ENCODE data around the gene WNK1. TPM values are rescaled to one million over a fixed set of nuclear protein-coding genes. Genes with fewer than 3 reads are reported as not detected.

WNK1 gene
- total RNA-seq, 2 experiments from 2014 or later = 112 to 134 TPM

DNA sequence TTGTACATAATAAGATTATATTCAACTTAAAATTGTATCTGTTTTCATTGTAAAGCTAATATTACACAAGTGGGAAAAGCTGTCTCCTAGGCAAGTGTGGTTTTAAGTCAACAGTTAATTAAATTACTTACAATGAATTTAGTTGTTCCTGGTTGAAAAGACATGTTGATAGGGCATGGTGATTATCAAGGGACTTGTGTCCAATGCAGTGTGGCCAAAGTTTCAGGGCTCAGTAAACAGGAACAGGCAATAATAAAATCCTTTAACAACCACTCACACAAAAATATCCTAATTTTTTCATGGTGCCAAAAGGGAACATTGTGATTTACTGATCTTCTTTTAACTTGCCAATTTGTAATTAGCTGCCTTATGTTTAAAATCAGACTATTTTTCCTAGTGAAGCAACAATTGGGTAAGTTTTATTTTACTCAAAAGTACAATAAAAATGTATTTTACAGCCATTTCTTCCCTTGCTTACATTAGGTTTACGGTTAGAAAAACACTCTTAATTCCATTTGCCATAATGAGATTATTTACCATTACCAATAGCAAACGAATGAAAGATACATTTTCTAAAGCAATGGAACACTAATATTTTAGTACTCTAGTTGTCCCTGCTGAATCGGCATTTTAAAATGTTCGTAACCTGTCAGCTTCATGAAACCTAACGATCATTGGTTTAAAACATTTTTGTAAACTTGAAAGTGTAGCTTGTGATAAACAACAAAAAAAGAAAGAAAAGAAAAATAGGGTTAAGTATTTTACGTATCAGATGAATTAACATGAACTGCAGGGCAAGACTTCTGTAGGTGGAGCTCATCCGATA, 1.8 kb upstream of the WNK1 start:
- peaks cover 15% of the 10 kb centered on the region for H3K4me1 Mint-ChIP-seq (ENCODE audit: low read depth)
- H3K4me3 Mint-ChIP-seq = no peak overlapping the region
- H3K27me3 Mint-ChIP-seq (ENCODE audit: low read depth) = no peaks in the 10 kb centered on the region
- CTCF ChIA-PET = interaction anchor here (0.6 to 6.9 kb wide), 41 partner anchors 9 to 824 kb away, joined by 3 to 69 read pairs (median 4); partner anchors contain the start of gene NINJ2
- intact Hi-C loops (cut with micrococcal nuclease) = loop anchor here (1.0 to 10.0 kb wide), 12 partner anchors 7 to 842 kb away; partner anchors contain the start of genes FBXL14 and KDM5A
- no peaks in the 10 kb centered on the region for H3K9me3 Mint-ChIP-seq
- no peak overlapping the region for H3K27ac Mint-ChIP-seq
- peaks cover 16% of the 10 kb centered on the region for H3K36me3 Mint-ChIP-seq (ENCODE audit: low read depth)
- no peak for DNase-seq

DNA sequence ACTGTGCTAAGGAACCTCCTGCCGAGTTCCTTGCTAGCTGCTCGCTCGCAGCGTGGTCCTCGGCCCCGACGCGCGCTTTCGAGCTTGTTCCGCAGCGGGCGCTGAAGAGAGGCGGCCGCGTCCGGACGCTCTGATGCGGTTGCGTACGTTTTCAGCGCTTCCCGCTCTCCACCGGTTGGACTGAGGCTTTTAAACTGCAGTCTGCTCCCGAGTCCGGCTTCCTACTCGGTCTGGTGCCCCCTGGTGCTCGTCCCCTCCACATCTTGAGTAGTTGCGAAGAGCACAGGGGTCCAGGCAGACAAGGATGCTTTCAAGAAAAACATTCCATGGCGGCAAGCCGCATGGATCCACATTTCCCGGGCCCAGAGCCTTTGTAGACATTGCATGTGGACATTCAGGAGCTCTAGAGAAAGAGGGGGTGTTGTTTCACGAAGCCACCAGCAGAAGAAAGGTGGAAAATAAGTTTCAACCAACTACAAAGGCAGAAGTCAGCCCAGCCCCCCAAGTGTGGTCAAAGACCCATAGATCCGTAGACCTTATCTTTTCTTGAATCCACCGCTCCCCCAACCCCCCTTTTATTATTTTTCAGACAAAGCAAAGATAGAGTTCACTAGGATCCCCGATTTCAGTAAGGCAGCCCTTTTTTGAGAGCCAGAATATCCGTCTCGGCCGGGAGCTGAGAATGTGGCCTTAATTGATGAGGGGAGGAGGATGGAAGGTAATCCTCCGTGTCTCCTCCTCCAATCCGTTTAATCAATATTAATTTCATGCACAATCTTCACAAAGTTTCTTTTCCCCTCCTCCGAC, 984 bp upstream of the WNK1 start:
- H3K4me1 Mint-ChIP-seq (ENCODE audit: low read depth) = peaks cover 23% of the 10 kb centered on the region
- CTCF ChIA-PET = interaction anchor here (0.6 to 6.9 kb wide), 40 partner anchors 10 to 823 kb away, joined by 3 to 69 read pairs (median 4); partner anchors contain the start of gene NINJ2
- no peaks in the 10 kb centered on the region for H3K9me3 Mint-ChIP-seq
- DNase-seq = peak; percentile 94
- no peak overlapping the region for H3K27ac Mint-ChIP-seq
- no peaks in the 10 kb centered on the region for H3K27me3 Mint-ChIP-seq (ENCODE audit: low read depth)
- H3K36me3 Mint-ChIP-seq (ENCODE audit: low read depth) = peaks cover 23% of the 10 kb centered on the region
- no peak overlapping the region for H3K4me3 Mint-ChIP-seq
- intact Hi-C loops (cut with micrococcal nuclease) = loop anchor here (1.0 to 10.0 kb wide), 12 partner anchors 8 to 841 kb away; partner anchors contain the start of genes FBXL14 and KDM5A

DNA sequence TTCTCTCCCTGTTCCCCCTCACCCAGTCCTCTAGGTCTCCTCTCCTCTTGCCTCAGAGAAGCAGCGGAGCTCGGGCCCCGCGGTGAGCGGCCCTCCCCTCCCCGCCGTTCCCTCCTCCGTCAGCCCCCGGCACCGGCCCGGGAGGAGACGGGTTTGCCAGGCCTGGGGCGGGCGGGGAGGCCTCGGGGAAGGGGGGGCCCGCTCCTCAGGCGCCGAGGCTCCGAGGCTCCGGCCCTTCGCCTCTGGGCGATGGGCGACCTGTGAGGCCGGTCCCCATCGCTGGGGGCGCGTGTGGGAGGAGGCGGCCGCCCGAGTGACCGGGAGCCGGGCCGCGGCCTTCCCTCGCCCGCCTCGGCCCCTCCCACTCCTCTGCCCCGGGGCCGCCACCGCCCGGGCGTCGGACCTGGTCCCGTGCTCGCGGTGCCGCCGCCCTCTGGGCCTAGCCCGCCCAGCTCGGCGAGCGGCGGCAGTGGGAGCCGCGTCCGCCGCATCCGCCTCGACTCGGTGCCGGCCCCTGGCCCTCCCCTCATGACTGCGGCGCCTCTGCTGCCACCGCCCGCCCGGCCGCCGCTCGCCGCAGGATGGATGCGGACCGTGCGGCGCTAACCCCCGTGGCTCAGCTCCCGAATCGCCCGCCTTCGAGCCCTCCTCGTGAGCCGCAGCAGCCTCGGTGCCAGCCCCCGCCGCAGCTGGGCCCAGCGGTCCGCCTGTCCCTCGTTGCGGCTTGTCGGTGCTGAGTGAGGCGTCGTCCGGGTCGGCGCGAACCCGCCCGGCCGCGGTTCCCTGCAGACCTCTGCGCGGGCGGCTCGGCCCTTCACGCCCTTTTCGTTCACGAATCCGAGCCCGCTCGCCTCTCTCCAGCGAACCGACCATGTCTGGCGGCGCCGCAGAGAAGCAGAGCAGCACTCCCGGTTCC, 574 bp downstream of the WNK1 start:
- H3K4me3 Mint-ChIP-seq = no peak overlapping the region
- CTCF ChIA-PET = interaction anchor here (0.8 to 6.9 kb wide), 8 partner anchors 25 to 177 kb away, joined by 4 to 69 read pairs (median 28); no protein-coding TSS in a partner anchor

DNA sequence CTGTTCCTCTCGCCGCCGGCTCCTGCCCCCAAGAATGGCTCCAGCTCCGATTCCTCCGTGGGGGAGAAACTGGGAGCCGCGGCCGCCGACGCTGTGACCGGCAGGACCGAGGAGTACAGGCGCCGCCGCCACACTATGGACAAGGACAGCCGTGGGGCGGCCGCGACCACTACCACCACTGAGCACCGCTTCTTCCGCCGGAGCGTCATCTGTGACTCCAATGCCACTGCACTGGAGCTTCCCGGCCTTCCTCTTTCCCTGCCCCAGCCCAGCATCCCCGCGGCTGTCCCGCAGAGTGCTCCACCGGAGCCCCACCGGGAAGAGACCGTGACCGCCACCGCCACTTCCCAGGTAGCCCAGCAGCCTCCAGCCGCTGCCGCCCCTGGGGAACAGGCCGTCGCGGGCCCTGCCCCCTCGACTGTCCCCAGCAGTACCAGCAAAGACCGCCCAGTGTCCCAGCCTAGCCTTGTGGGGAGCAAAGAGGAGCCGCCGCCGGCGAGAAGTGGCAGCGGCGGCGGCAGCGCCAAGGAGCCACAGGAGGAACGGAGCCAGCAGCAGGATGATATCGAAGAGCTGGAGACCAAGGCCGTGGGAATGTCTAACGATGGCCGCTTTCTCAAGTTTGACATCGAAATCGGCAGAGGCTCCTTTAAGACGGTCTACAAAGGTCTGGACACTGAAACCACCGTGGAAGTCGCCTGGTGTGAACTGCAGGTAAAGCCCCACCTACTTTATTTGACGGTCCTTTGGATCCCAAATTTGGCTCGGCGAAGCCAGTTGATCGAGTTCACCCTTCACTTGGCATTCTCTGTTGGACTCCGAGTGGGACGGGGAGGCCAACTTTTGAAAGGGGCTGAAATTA, 1.5 kb downstream of the WNK1 start:
- DNase-seq = peak; percentile 62
- no peaks in the 10 kb centered on the region for H3K9me3 Mint-ChIP-seq
- peaks cover 28% of the 10 kb centered on the region for H3K36me3 Mint-ChIP-seq (ENCODE audit: low read depth)
- no peak overlapping the region for H3K4me3 Mint-ChIP-seq
- peak overlapping the region; percentile 94 for H3K27ac Mint-ChIP-seq
- intact Hi-C loops (cut with micrococcal nuclease) = loop anchor here (2.0 to 10.0 kb wide), 5 partner anchors 19 to 838 kb away; partner anchors contain the start of genes FBXL14 and KDM5A
- CTCF ChIA-PET = interaction anchor here (1.0 to 6.9 kb wide), 12 partner anchors 10 to 178 kb away, joined by 3 to 69 read pairs (median 6); no protein-coding TSS in a partner anchor
- H3K4me1 Mint-ChIP-seq (ENCODE audit: low read depth) = peaks cover 41% of the 10 kb centered on the region
- no peaks in the 10 kb centered on the region for H3K27me3 Mint-ChIP-seq (ENCODE audit: low read depth)

More for the DNA sequence above, 574 bp downstream of the WNK1 start:
- peaks cover 26% of the 10 kb centered on the region for H3K36me3 Mint-ChIP-seq (ENCODE audit: low read depth)
- no peaks in the 10 kb centered on the region for H3K9me3 Mint-ChIP-seq
- intact Hi-C loops (cut with micrococcal nuclease) = loop anchor here (1.0 to 10.0 kb wide), 9 partner anchors 36 to 839 kb away; partner anchors contain the start of genes ERC1, FBXL14, KDM5A and RAD52
- peaks cover 35% of the 10 kb centered on the region for H3K4me1 Mint-ChIP-seq (ENCODE audit: low read depth)
- H3K27ac Mint-ChIP-seq = peak overlapping the region; percentile 94
- peak; percentile 53 for DNase-seq
- H3K27me3 Mint-ChIP-seq (ENCODE audit: low read depth) = no peaks in the 10 kb centered on the region

DNA sequence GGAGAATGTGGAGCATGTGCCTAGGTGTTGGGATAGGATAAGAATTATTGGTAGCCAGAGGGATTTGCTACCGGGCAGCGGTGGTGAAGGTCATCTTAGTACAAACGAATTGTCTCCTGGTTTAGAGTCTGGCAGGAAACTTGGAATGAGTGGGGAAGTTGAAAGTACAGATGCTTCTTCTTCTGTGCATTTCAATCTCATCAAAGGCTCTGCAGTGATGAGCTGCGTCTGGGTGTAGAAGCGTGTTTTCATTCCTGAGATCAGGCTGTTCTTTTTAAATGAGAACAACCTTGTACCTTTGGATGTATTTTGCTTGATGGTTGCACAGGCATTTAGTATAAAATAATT, 2.1 kb downstream of the WNK1 start:
- peak; percentile 9 for DNase-seq
- peaks cover 41% of the 10 kb centered on the region for H3K4me1 Mint-ChIP-seq (ENCODE audit: low read depth)
- H3K27me3 Mint-ChIP-seq (ENCODE audit: low read depth) = no peaks in the 10 kb centered on the region
- H3K27ac Mint-ChIP-seq = peak overlapping the region; percentile 94
- intact Hi-C loops (cut with micrococcal nuclease) = loop anchor here (2.0 to 10.0 kb wide), 5 partner anchors 18 to 838 kb away; partner anchors contain the start of genes FBXL14 and KDM5A
- H3K36me3 Mint-ChIP-seq (ENCODE audit: low read depth) = peaks cover 28% of the 10 kb centered on the region
- CTCF ChIA-PET = interaction anchor here (0.5 to 6.9 kb wide), 21 partner anchors 9 to 195 kb away, joined by 3 to 69 read pairs (median 4); partner anchors contain the start of gene RAD52
- H3K9me3 Mint-ChIP-seq = no peaks in the 10 kb centered on the region
- H3K4me3 Mint-ChIP-seq = no peak overlapping the region

DNA sequence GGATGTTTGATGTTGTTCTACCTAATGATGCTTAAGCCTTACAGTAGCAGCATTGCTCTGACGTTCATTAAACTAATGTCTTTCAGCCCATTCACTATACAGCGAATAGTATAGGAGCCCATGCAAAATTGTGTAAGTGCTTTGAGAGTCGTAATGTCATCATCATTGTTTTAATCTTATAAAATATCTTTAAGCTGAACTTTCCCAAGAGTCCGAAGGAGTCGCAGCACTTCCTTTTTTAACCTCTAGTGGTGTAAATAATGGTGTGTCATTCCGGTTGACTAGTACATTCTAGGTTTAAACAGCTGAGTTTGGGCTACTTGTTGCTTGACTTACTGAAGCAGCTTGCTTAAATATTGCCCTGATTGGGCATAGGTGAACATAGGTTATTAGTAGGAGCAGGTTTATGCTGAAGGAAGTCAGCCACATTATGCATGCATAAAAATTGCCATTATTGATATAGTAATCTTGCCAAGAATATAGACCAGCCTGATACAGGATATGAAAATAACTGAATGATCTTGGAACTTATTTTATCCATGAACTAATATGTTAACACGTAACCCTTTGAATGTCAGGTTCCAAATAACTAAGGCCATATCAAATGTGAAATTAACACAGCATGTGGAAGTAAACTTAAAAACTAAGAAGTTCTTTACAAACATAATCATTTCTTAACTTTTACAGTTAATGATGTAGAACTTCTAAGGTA, 2.6 kb downstream of the WNK1 start:
- intact Hi-C loops (cut with micrococcal nuclease) = loop anchor here (2.0 to 10.0 kb wide), 5 partner anchors 18 to 837 kb away; partner anchors contain the start of genes FBXL14 and KDM5A
- Mint-ChIP-seq H3K27me3 (ENCODE audit: low read depth) (no peaks in the 10 kb centered on the region), H3K27ac (peak overlapping the region; percentile 79), H3K4me1 (ENCODE audit: low read depth) (peaks cover 41% of the 10 kb centered on the region), H3K4me3 (no peak overlapping the region), H3K9me3 (no peaks in the 10 kb centered on the region), H3K36me3 (ENCODE audit: low read depth) (peaks cover 31% of the 10 kb centered on the region)
- peak; percentile 26 for DNase-seq
- CTCF ChIA-PET = interaction anchor here (0.5 to 6.9 kb wide), 22 partner anchors 8 to 195 kb away, joined by 3 to 69 read pairs (median 4); partner anchors contain the start of gene RAD52

DNA sequence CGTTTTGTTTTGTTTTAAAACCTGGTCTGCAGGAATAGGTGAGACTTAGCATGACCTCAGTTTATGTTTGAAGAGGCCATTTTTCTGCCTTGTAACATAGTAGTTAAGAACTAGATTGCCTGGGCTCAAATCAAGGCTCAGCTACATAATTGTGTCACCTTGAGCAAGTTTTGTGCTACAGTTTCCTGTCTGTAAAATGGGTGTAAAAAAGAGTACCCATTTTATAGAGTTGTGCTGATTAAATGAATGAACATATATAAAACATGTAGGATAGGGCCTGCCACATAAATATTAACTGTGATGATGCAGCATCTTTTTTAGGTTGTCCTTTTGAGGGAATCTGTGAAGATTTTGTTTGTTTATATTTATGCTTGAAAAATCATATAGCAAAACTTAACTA, 7.2 kb downstream of the WNK1 start:
- H3K36me3 Mint-ChIP-seq (ENCODE audit: low read depth) = peaks cover 36% of the 10 kb centered on the region

DNA sequence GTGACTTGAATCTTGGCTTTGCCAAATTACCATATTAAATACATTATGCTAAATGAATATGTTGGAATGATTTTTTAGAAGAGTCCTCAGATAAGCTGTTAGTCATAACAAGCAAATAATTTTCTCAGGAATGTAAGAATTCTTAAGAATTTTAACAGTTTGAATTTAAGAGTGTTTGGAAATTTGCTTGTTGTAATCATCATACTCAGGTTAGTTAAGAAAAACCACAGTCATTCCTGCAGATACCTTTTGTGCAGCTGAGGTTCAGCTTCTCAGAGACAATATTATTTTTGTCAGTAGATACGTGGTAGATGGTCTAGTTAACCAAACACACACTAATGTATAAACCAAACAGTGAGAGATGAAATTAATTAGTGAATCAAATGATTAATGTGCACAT, 8.9 kb downstream of the WNK1 start:
- H3K27me3 Mint-ChIP-seq (ENCODE audit: low read depth) = no peaks in the 10 kb centered on the region
- peaks cover 27% of the 10 kb centered on the region for H3K36me3 Mint-ChIP-seq (ENCODE audit: low read depth)
- no peak overlapping the region for H3K27ac Mint-ChIP-seq
- CTCF ChIA-PET = interaction anchor here (0.7 to 2.3 kb wide), 5 partner anchors 10 to 185 kb away, joined by 3 to 11 read pairs (median 5); no protein-coding TSS in a partner anchor
- no peaks in the 10 kb centered on the region for H3K9me3 Mint-ChIP-seq
- peaks cover 66% of the 10 kb centered on the region for H3K4me1 Mint-ChIP-seq (ENCODE audit: low read depth)
- no peak overlapping the region for H3K4me3 Mint-ChIP-seq
- no peak for DNase-seq
- intact Hi-C loops (cut with micrococcal nuclease) = loop anchor here (1.0 kb wide), 1 partner anchor 32 kb away; no protein-coding TSS in a partner anchor

More for the DNA sequence above, 7.2 kb downstream of the WNK1 start:
- Mint-ChIP-seq H3K4me3 (no peak overlapping the region), H3K9me3 (no peaks in the 10 kb centered on the region), H3K4me1 (ENCODE audit: low read depth) (peaks cover 68% of the 10 kb centered on the region), H3K27me3 (ENCODE audit: low read depth) (no peaks in the 10 kb centered on the region), H3K27ac (peak overlapping the region; percentile 53)
- CTCF ChIA-PET = interaction anchor here (0.8 to 2.3 kb wide), 4 partner anchors 55 to 151 kb away, joined by 3 to 11 read pairs (median 3); no protein-coding TSS in a partner anchor
- DNase-seq = no peak
- intact Hi-C loops (cut with micrococcal nuclease) = loop anchor here (10.0 kb wide), 1 partner anchor 375 kb away; the partner anchor contains the start of gene KDM5A

DNA sequence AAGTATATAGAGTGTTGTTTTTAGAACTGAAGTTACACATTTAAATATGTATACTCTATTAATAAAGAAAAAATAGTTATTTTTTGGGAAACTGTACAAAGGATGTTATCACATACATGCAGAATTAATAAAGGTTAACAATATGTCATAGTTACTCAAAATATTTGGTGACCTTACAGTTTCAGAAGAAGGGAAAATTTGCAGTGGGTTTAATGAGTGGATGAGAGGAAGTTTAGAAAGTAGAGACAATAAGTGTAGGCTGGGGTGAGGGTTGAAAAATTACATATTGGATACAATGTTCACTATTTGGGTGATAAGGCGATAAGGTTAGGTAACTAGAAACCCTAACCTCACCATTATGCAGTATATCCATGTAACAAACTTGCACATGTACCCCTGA, 13.5 kb downstream of the WNK1 start:
- Mint-ChIP-seq H3K27ac (no peak overlapping the region), H3K4me1 (ENCODE audit: low read depth) (peaks cover 58% of the 10 kb centered on the region)

DNA sequence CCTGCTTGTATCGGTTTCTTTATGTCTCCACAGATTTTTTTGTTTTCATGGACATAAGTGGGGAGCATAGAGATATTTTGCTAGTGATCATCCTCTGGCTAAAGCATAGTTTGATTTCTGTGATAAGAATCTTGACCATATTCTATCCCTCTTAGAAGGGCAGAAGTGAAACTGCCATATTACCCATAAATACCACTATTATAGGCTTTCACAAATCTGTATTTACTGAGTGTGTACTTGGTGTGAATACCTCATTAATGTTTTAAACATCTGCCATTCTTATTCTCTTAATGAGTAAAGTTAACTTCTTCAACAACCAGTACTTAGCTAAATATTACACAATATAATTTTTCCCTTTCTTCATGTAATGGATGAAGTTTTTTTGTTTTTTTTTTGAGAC, 16.1 kb downstream of the WNK1 start:
- no peak overlapping the region for H3K4me3 Mint-ChIP-seq

More for the DNA sequence above, 13.5 kb downstream of the WNK1 start:
- intact Hi-C loops (cut with micrococcal nuclease) = no loop called here
- Mint-ChIP-seq H3K27me3 (ENCODE audit: low read depth) (no peaks in the 10 kb centered on the region), H3K4me3 (no peak overlapping the region), H3K9me3 (no peaks in the 10 kb centered on the region), H3K36me3 (ENCODE audit: low read depth) (peaks cover 19% of the 10 kb centered on the region)
- DNase-seq = no peak
- CTCF ChIA-PET = interaction anchor here (0.6 kb wide), 1 partner anchor 38 kb away, joined by 4 read pairs; no protein-coding TSS in a partner anchor

More for the DNA sequence above, 16.1 kb downstream of the WNK1 start:
- H3K27me3 Mint-ChIP-seq (ENCODE audit: low read depth) = no peaks in the 10 kb centered on the region
- peaks cover 61% of the 10 kb centered on the region for H3K4me1 Mint-ChIP-seq (ENCODE audit: low read depth)
- H3K27ac Mint-ChIP-seq = no peak overlapping the region
- no peak for DNase-seq
- CTCF ChIA-PET = no interaction called here
- H3K36me3 Mint-ChIP-seq (ENCODE audit: low read depth) = peaks cover 6% of the 10 kb centered on the region
- H3K9me3 Mint-ChIP-seq = no peaks in the 10 kb centered on the region
- intact Hi-C loops (cut with micrococcal nuclease) = no loop called here
